NCI-H2029 (cell line): Measurements from ENCODE around the gene MCAT.
A peak's percentile ranks its signal among the peaks of the same experiment; 100 is the strongest.
"Not testable (repeated sequence)": the region's sequence is repeated elsewhere in the genome, so short reads cannot be mapped to it uniquely, and the experiment has no call there.

Experiments used
- DNase-seq: peaks from one replicate; lab custom pipeline; 2025; lab: John Stamatoyannopoulos, UW

Gene MCAT

GRCh38 chr22:43154887-43155536 is 11.8 kb upstream of the MCAT start:
- no peak for DNase-seq

DNA sequence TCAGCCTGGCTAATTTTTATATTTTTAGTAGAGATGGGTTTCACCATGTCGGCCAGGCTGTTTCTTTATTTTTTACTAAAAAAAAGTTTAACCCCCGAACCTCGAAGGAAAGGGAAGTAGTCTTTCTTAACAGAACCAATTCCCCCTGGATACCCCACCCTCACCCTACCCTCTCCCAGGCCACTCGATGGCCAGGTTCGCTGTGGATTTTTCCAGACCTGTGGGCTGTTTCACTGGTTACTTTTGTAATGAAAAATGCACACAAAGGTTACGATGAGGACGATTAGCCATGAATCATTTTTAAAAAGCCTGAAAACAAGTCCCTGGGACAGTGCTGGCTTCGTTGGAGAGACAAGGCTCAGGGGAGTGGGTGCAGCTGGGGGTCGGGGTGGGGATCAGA is 10.7 kb upstream of the MCAT start:
- no peak for DNase-seq

GRCh38 chr22:43152357-43153071 is 9.3 kb upstream of the MCAT start:
- DNase-seq = peak; percentile 47

GRCh38 chr22:43152003-43152356 is 8.8 kb upstream of the MCAT start:
- no peak for DNase-seq

- no peak for DNase-seq
These were observed 8.2 kb upstream of the MCAT start, which contains the start of gene TSPO for GRCh38 chr22:43151251-43152002. Gene TSPO, plus strand, starts transcription at chr22:43151559. Its CDS starts 7,680 bp downstream, at chr22:43159239.

- DNase-seq = no peak
These were observed 7.6 kb upstream of the MCAT start for GRCh38 chr22:43150731-43151206.

GRCh38 chr22:43148581-43148980 is 5.4 kb upstream of the MCAT start:
- no peak for DNase-seq

GRCh38 chr22:43147821-43148220 is 4.6 kb upstream of the MCAT start:
- no peak for DNase-seq

DNA sequence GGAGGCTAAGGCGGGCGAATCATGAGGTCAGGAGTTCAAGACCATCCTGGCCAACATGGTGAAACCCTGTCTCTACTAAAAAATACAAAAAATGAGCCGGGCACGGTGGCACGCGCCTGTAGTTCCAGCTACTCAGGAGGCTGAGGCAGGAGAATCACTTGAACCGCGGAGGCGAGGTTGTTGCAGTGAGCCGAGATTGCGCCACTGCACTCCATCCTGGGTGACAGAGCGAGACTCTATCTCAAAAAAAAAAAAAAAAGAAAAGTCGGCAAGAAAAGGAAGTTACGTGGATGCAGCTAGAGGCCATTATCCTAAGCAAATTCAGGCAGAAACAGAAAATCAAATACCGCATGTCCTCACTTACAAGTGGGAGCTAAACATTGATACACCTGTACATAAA is 3.1 kb upstream of the MCAT start:
- not testable (repeated sequence) for DNase-seq

GRCh38 chr22:43145371-43145770 is 2.2 kb upstream of the MCAT start:
- not testable (repeated sequence) for DNase-seq

DNA sequence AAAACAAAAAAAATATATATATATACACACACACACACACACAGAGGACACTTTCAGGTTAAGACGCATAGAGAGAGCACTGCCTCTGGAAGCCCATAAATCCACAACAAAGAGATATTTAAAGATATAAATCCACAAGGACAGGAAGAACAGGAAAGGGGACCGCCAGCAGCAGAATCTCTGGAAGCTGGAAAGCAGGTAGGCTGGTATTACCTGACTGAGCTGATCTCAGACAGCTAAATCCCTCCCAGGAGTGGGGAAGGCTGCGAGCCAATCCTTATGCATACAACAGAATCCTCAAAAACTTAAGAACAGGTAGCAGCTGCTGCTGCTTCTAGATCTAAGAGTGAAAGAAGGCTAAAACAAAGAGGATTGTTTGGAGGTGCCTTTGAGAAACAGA is 1.8 kb upstream of the MCAT start:
- DNase-seq = no peak

DNA sequence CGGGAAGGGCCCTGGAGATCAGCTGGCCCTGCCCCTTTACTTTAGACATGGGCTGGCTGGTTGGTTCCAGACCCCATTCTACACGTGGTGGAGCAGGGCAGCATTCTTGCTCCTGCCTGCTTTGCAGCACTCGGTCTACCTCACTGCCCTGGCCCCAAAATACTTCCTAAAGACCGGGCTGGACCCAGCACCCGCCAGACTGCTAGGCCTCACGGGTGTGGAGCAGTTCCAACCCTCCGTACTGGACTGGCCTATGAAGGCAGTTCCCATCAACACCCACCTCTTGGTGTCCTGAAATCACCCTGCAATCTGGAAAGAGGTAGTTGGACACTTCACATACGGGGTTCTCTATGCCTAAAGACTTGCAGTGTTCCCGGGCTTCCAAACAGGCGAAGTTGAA is 6.4 kb downstream of the MCAT start:
- no peak for DNase-seq

DNA sequence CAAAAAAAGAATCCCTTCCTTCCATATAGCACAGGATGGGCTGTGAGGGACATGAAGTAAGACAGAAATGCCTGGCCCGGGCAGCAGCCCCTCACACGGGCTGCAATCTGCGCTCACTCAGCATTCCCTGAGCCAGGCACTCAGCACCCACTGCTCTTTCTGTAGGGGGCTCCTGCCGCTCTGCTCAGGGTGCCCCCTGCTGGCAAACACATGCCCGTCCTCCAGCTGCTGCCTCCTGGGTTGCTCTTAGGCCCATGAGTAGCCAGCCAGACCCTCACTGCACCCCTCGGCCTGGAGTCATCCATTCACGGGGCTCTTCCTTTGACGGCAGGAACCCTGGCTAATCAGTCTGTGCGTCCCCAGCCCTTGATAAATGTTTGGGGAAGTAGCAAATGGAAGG is 6.9 kb downstream of the MCAT start:
- no peak for DNase-seq

DNA sequence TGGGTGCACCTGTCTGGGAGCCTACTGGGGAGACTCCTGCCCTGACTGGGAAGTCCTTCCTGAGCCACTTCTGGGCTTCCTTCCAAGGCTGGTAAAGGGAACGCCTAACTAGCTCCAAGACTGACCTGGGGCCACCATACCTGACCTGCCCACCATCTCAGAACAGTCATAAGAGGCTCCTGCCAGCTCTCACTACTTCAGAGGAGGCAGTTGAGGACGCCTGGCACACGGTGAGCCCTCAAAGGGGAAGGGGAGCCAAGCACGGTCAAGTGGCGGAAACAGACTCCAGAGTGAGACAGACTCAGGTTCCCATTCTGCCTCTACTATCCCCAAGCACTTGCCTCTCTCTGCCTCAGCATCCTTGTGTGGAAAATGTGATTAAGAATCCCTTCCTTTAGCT is 7.6 kb downstream of the MCAT start:
- no peak for DNase-seq

DNA sequence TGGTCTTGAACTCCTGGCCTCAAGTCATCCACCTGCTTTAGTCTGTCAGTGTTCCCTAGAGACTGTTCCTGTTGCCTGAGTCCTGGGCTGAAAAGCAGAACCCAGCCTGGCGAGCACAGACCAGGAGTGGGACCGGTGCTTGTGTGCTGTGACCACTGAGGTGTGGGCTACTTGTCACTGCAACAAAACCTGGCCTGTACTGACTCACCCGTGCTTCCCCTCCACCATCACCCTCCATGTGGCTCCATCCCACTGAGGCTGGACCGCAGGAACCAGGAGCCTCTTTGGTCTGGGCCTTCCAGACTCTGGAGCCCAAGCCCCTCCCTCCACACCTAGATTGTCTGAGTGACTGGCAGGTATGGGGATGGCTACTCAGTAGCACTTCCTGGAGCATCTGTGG is 8.6 kb downstream of the MCAT start:
- no peak for DNase-seq

GRCh38 chr22:43133401-43133800 is 9.8 kb downstream of the MCAT start:
- no peak for DNase-seq

DNA sequence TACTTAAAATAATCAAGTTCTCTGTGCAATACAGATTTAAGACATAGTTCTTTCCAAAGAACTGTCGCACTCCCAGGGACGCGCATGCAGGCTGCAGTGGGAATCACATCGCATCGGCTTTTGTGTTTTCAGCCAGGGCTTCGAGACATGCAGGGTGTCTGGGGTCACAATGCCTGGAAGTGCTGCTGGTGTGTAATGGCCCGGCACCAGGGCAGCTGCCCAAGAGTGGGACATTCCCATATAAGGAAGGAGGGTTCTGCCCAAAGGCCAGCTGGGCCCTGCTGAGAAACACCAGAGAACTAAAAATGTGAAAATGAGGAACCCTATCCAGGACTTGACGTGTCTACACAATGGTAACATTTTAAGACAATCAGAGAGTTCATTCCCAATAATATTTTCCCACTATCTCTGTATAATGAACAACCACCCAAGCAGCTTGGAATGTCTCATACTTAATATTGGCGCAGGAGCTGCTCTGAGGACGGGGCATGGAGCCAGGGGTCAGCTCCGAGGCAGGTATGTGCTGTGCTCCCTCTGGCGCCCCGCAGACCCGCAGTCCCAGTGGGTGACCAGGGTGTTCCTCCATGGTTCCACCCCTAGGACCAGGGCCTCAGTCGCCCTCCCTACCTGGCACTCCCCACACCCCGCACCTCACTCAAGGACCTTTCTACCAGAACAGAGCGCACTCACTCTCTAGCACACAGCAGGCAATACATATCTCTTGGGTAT is 11.3 kb downstream of the MCAT start:
- DNase-seq = no peak

GRCh38 chr22:43129426-43130425 is 13.5 kb downstream of the MCAT start:
- DNase-seq = peak; percentile 21

- peak; percentile 68 for DNase-seq
These were observed 14.2 kb downstream of the MCAT start for GRCh38 chr22:43128928-43129424.

DNA sequence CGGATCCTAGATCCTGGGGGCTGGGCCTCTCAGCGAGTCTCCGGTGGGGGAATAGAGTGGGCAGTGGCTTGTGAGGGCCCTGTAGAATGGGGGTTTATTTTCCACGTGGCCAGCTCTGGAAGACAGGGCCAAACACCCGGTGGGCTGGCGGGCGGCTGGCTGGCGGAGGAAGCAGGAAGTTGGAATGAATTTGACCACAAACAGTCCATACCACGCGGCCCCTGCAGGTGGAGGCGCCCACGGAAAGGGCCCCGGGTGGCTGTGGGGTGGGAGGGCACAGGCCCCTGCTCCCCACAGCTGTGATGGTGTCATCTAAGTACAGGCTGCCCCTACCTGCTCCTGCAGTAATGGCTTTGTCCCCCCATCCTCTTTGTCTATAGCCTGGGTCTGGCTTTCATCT is 15.1 kb downstream of the MCAT start:
- no peak for DNase-seq
